Sigmoid colon (tissue), 4 donors: ENCODE data around the gene SLC49A4.

Experiments used
- CTCF ChIP-seq, 4 experiments: fragments of 450-650 bp in 3 of 4; fragments of 200-600 bp in 1 of 4; IDR thresholded peaks; one replicate each; pipeline ENCODE4 v1.5.1; 2016 to 2019; ENCODE audit warnings: antibody characterized with exemption in 4 of 4, mild to moderate bottlenecking in 3 of 4, moderate library complexity in 2 of 4
- EP300 ChIP-seq, 4 donors: sonication (generic); formaldehyde crosslinking; IDR thresholded peaks; one replicate each; pipeline ENCODE4 v1.6.1; 2017; ENCODE audit warnings: antibody characterized with exemption in 4 of 4
- POLR2A ChIP-seq, 2 donors: fragments of 450-650 bp; IDR thresholded peaks; one replicate each; pipeline ENCODE4 v1.6.1; 2016; ENCODE audit warnings: antibody characterized with exemption in 2 of 2, mild to moderate bottlenecking in 2 of 2, moderate library complexity in 2 of 2
- POLR2AphosphoS5 ChIP-seq, 4 donors: sonication (generic); formaldehyde crosslinking; IDR thresholded peaks; one replicate each; pipeline ENCODE4 v1.6.1; 2017; ENCODE audit warnings: antibody characterized with exemption in 4 of 4

GRCh38 chr3:122930063-122930997 lies 135.5 kb downstream of the SLC49A4 start:
- TF ChIP-seq CTCF (IDR thresholded peaks at IDR 0.05) (no peak), POLR2A (IDR thresholded peaks at IDR 0.05) (no peak), POLR2AphosphoS5 (IDR thresholded peaks at IDR 0.05) (no peak), EP300 (IDR thresholded peaks at IDR 0.05) (no peak)
